ENCODE results near the gene FAM20C.

FAM20C gene

DNA sequence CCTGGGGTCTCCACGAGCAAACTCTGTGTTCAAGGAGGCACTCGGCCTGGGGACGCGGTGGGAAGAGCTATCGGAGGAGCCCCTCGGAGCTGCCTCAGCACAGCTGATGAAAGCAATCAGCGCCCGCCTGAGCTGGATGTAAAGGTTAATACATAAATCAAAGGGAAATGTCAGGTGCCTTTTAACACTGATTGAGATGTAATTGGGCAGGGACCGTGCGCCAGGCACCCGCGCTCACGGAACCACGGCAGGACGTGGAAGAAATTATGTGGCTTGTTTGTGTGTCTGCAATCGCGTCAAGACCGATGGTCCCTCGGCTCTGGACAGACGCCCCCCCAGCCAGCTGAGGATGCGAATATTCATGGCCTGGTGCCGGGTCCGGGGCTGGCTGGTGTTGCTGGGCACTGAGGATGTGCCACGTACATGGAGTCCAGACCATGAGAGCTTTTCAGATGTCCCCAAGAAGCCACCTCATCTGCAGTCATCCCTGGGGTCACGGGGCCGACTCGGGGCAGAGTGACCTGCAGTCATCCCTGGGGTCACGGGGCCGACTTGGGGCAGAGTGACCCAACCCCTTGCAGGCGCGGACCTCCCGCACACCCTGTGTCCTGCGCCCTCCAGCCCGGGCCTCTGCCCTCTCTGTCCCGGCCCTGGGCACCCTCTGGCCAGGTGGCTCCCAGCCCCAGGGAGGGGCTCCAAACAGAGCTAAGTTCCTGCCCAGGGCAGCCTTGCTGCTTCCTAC is 113.2 kb downstream of the FAM20C start:
- no peak for DNase-seq (ENCODE audit: low read depth)

DNA sequence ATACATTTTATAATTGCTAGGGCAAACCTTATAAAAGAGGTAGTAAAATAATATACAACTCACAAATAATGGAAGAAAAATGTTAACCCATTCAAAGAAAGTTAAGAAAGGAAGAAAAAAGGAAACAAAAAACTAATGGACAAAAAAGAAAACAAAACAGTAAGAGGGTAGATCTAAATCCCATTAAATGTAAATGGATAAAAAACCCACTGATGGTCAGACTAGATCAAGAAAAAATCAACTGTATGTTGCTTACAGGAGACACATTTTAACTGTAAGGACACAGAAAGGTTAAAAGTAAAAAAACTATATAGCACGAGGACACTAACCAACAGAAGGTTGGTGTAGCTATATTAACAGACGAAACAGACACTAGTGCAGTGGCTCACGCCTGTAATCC is 115.6 kb downstream of the FAM20C start:
- DNase-seq (ENCODE audit: low read depth), result no peak

GRCh38 chr7:309586-310228 is 117.3 kb downstream of the FAM20C start:
- DNase-seq (ENCODE audit: low read depth), result no peak

Measured in ELR (cell line).